Nephron (organoid): Measurements from ENCODE around the gene SH3RF3.

Experiments used
- H3K27ac Mint-ChIP-seq, 3 experiments: 2 replicates each; pipeline ENCODE4 v1.8.0; 2020; ENCODE audit warnings: mixed read lengths in 3 of 3, mild to moderate bottlenecking in 2 of 3, moderate library complexity in 1 of 3
- H3K27me3 Mint-ChIP-seq: 2 replicates; pipeline ENCODE4 v1.8.0; 2021; ENCODE audit warnings: low read depth, mild to moderate bottlenecking, moderate library complexity, mixed read lengths
- H3K36me3 Mint-ChIP-seq: 2 replicates; pipeline ENCODE4 v1.8.0; 2020; ENCODE audit warnings: low read depth, mixed read lengths
- H3K4me1 Mint-ChIP-seq: 2 replicates; pipeline ENCODE4 v1.8.0; 2020; ENCODE audit warnings: mixed read lengths
- H3K4me3 Mint-ChIP-seq, 3 experiments: 2 replicates each; pipeline ENCODE4 v1.8.0; 2020; ENCODE audit warnings: mild to moderate bottlenecking in 3 of 3, mixed read lengths in 3 of 3, moderate library complexity in 2 of 3
- H3K9me3 Mint-ChIP-seq: 2 replicates; pipeline ENCODE4 v1.8.0; 2020; ENCODE audit warnings: mixed read lengths
- CTCF ChIP-seq, 3 experiments: fragments of 200-600 bp; sonication (generic); IDR thresholded peaks; one replicate each; pipeline ENCODE4 v1.5.0; 2021; ENCODE audit warnings: antibody characterized with exemption in 3 of 3; ENCODE audit not compliant: unreplicated experiment in 3 of 3

SH3RF3 gene

GRCh38 chr2:109312902-109313301, 183.9 kb downstream of the SH3RF3 start:
- H3K27me3 Mint-ChIP-seq = peaks cover 33% of the 10 kb centered on the region
- H3K9me3 Mint-ChIP-seq = no peaks in the 10 kb centered on the region
- TF ChIP-seq CTCF (IDR thresholded peaks at IDR 0.05; ENCODE audit: unreplicated experiment in 3 of 3) = no peak
- peaks cover 33% of the 10 kb centered on the region for H3K4me1 Mint-ChIP-seq
- H3K27ac Mint-ChIP-seq = no peak overlapping the region
- H3K4me3 Mint-ChIP-seq = no peak overlapping the region
- no peaks in the 10 kb centered on the region for H3K36me3 Mint-ChIP-seq

DNA sequence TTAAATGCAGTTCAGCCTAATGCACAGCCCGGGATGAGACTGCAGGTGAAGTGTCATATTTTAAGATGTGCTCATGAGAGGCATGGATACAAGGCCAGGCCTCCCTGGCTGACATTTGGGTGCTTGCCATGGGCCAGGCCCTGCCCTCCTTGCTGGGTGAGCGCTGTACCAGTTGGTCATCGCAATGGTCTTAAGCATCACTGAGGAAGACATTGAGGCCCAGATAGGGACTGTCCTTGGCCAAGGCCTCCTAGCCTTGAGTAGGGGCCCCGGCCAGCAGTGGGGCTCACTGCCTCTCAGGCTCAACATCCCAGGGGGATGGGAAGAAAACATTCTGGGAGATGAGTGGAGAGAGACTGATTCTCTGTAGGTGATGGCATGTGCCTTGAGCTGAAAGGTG, 184.3 kb downstream of the SH3RF3 start:
- peaks cover 33% of the 10 kb centered on the region for H3K27me3 Mint-ChIP-seq
- peaks cover 38% of the 10 kb centered on the region for H3K4me1 Mint-ChIP-seq
- no peak overlapping the region for H3K4me3 Mint-ChIP-seq
- TF ChIP-seq CTCF (IDR thresholded peaks at IDR 0.05; ENCODE audit: unreplicated experiment in 3 of 3) = no peak
- no peak overlapping the region for H3K27ac Mint-ChIP-seq
- no peaks in the 10 kb centered on the region for H3K9me3 Mint-ChIP-seq
- no peaks in the 10 kb centered on the region for H3K36me3 Mint-ChIP-seq

- TF ChIP-seq CTCF (IDR thresholded peaks at IDR 0.05; ENCODE audit: unreplicated experiment in 3 of 3) = no peak
- H3K4me1 Mint-ChIP-seq = peaks cover 65% of the 10 kb centered on the region
- peaks cover 45% of the 10 kb centered on the region for H3K27me3 Mint-ChIP-seq
- H3K27ac Mint-ChIP-seq = peak overlapping the region in 1 of 3 experiments; percentile 99
- H3K9me3 Mint-ChIP-seq = no peaks in the 10 kb centered on the region
- H3K4me3 Mint-ChIP-seq = no peak overlapping the region
- no peaks in the 10 kb centered on the region for H3K36me3 Mint-ChIP-seq
Measured at GRCh38 chr2:109316091-109316490, 187.1 kb downstream of the SH3RF3 start.

DNA sequence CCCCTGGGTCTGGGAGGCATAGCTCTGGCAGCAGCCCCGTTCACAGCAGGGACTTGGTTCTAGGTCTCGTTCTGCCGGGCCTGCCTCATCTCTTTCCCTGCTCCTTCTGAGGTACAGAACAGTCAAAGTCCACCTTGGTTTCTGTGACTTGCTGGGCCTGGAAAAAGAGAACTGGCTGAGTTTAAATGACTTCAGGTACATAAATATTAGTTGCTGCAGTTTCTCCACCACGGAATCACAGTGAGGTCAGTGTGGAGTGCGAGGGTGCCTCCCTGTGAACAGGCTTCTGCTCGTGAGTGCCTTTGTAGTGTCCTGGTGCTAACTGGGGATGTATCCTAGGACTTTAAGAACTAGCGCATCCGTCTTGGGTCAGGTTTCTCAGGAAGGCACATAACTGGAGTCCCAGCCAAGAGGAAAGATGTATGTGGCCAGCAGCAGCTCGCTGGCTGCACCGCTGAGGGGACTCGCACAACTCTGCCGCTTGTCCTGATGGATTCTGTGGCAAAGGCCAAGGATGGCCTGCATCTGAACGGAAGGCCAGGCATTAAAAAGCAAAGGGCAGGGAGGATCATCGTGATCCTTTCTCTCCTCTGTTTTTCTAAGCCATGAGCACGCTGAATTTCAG, 188.6 kb downstream of the SH3RF3 start:
- Mint-ChIP-seq H3K27ac (peak overlapping the region; percentile 85 to 99 (median 97)), H3K9me3 (no peaks in the 10 kb centered on the region), H3K4me3 (peak overlapping the region; percentile 4 to 74 (median 69)), H3K36me3 (no peaks in the 10 kb centered on the region), H3K4me1 (peaks cover 80% of the 10 kb centered on the region), H3K27me3 (peaks cover 45% of the 10 kb centered on the region)
- TF ChIP-seq CTCF (IDR thresholded peaks at IDR 0.05; ENCODE audit: unreplicated experiment in 3 of 3) = no peak

- Mint-ChIP-seq H3K36me3 (peaks cover 4% of the 10 kb centered on the region), H3K27me3 (peaks cover 44% of the 10 kb centered on the region), H3K4me3 (peak overlapping the region; percentile 57 to 74 (median 69)), H3K9me3 (no peaks in the 10 kb centered on the region), H3K27ac (peak overlapping the region; percentile 85 to 99 (median 97)), H3K4me1 (peaks cover 88% of the 10 kb centered on the region)
- peak; percentile 19 to 29 (median 26) for TF ChIP-seq CTCF (IDR thresholded peaks at IDR 0.05; ENCODE audit: unreplicated experiment in 3 of 3)
Measured at GRCh38 chr2:109318150-109318948, 189.3 kb downstream of the SH3RF3 start.
